ENCODE results near the gene EFHC1.

The EFHC1 gene

DNA sequence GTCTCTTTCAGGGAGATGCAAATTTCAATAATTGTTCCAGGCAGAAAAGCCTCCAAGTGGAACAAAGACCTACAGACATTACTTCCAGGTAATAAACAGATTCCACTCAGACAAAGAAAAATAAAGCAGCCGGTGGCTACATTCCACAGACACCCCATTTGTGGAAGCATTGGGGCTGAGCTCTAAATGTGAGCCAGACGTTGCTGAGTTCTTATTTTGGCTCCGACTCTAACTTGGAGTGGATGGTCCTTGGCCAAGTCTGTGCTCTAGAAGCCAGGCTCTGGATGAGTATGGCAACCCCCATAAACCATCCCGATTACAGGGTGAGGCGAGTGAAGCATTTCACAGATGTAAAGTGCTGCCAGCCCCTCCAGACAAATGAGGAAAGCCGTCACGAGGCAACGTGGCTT, 150.2 kb downstream of the EFHC1 start:
- H3K27me3 ChIP-seq (ENCODE audit: control insufficient read depth, insufficient read depth, low read length) = no peaks in the 10 kb centered on the region
- H3K4me2 ChIP-seq (ENCODE audit: low read length) = peak overlapping the region; percentile 92
- peaks cover 75% of the 10 kb centered on the region for H3K36me3 ChIP-seq (ENCODE audit: insufficient read depth, low read length)
- H3K9me3 ChIP-seq (replicated peaks; ENCODE audit: low read length) = no peaks in the 10 kb centered on the region
- peak overlapping the region; percentile 71 for H3K9ac ChIP-seq (ENCODE audit: low read depth, low read length)
- peak overlapping the region; percentile 8 for H3K4me3 ChIP-seq (ENCODE audit: low read length)
- H3K4me1 ChIP-seq (ENCODE audit: control insufficient read depth, insufficient read depth, low read length) = peaks cover 91% of the 10 kb centered on the region

DNA sequence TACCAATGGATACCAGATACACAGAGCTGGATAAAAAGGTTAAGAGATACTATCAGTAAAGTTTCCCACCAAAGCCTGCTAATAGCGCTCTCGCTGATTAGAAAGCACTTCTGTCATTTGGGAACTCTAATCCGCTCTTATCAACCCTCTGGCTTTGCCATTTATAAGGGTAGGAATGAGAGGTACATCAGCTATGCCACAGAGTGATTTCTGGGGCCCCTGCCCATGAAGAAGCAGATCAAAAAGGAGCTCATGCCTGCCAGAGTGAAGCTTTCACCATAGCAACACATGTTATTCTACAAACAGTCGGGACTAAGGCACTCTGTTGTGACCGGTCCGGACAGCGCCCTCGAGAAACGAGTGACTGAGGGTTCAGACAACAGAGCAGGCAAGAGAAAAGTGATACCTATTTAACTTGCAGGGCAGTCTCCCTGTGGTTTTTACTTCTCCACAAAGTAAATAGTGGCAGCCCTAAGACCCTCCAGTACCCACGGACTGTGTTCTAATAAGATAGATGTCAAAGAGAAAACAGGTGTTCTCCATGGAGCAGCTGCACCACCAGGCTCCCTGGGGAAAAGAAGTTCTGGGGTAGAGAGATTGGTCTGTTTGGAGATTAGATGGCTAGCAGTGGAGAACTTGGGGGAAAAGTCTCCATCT, 151.1 kb downstream of the EFHC1 start:
- H3K27me3 ChIP-seq (ENCODE audit: control insufficient read depth, insufficient read depth, low read length) = no peaks in the 10 kb centered on the region
- H3K9me3 ChIP-seq (replicated peaks; ENCODE audit: low read length) = no peaks in the 10 kb centered on the region
- H3K4me3 ChIP-seq (ENCODE audit: low read length) = peak overlapping the region; percentile 54
- peaks cover 82% of the 10 kb centered on the region for H3K4me1 ChIP-seq (ENCODE audit: control insufficient read depth, insufficient read depth, low read length)
- peaks cover 75% of the 10 kb centered on the region for H3K36me3 ChIP-seq (ENCODE audit: insufficient read depth, low read length)
- H3K4me2 ChIP-seq (ENCODE audit: low read length) = peak overlapping the region; percentile 92
- peak overlapping the region; percentile 71 for H3K9ac ChIP-seq (ENCODE audit: low read depth, low read length)

DNA sequence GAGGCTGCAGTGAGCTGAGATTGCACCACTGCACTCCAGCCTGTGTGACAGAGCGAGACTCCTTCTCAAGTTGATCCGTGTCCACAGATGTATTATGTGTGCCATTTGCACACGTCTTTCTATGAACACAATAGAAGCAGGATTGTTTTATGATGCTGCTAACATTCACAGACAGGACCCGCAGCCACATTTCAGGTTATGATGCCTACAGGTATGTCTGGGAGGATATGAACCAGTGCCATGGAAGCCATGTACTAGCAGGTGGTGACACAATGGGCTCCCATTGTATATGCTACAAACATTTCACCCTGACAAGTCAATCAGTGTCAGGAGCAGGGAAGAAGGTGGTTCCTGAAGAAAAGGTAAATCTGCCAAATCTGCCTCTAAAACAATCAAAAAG, 152.4 kb downstream of the EFHC1 start:
- Histone ChIP-seq H3K9ac (ENCODE audit: low read depth, low read length) (peak overlapping the region; percentile 97), H3K4me1 (ENCODE audit: control insufficient read depth, insufficient read depth, low read length) (peaks cover 70% of the 10 kb centered on the region), H3K9me3 (replicated peaks; ENCODE audit: low read length) (no peaks in the 10 kb centered on the region), H3K4me2 (ENCODE audit: low read length) (peak overlapping the region; percentile 92), H3K36me3 (ENCODE audit: insufficient read depth, low read length) (peaks cover 69% of the 10 kb centered on the region), H3K27me3 (ENCODE audit: control insufficient read depth, insufficient read depth, low read length) (no peaks in the 10 kb centered on the region), H3K4me3 (ENCODE audit: low read length) (peak overlapping the region; percentile 96)

DNA sequence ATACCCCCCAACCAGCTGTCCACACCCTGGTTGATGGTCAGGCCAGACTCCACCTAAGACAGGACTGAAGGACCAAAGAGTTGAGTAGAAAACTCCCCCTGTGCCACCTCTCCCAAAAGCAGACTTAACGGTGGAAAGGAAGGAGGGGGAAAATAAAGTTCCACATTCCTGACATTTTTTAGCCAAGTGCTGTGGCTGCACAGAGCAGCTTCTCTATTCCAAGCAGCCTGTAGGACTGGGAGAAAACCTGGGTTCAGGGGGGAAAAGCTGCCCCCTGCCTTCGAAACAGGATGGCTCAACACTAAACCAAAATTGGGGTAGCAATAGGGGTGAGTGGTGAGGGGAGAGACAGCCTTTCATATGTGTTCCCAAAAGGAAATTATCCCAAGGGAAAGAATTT, 153.2 kb downstream of the EFHC1 start:
- peaks cover 61% of the 10 kb centered on the region for H3K36me3 ChIP-seq (ENCODE audit: insufficient read depth, low read length)
- no peaks in the 10 kb centered on the region for H3K27me3 ChIP-seq (ENCODE audit: control insufficient read depth, insufficient read depth, low read length)
- H3K9me3 ChIP-seq (replicated peaks; ENCODE audit: low read length) = no peaks in the 10 kb centered on the region
- H3K4me2 ChIP-seq (ENCODE audit: low read length) = peak overlapping the region; percentile 92
- peak overlapping the region; percentile 96 for H3K4me3 ChIP-seq (ENCODE audit: low read length)
- peaks cover 69% of the 10 kb centered on the region for H3K4me1 ChIP-seq (ENCODE audit: control insufficient read depth, insufficient read depth, low read length)
- peak overlapping the region; percentile 97 for H3K9ac ChIP-seq (ENCODE audit: low read depth, low read length)

Measured in skeletal muscle satellite cell (primary cell).